GM12865 (cell line): ENCODE data around the gene PPP2R2B.

Experiments used
- DNase-seq: peaks from one replicate; pipeline ENCODE4 v3.0.0; 2010; ENCODE audit warnings: low read depth
- H3K4me3 ChIP-seq: 2 replicates; pipeline ENCODE4 v1.5.1; 2011; ENCODE audit warnings: mild to moderate bottlenecking, low read depth, low read length, control low read depth
- CTCF ChIP-seq: IDR thresholded peaks from 2 replicates; pipeline ENCODE4 v1.5.1; 2011; ENCODE audit warnings: low read length, control low read depth, low read depth, inconsistent platforms; ENCODE audit not compliant: insufficient read depth; ENCODE audit errors: missing control alignments

The PPP2R2B gene

GRCh38 chr5:146894753-146895521 lies 16.4 kb upstream of the PPP2R2B start:
- TF ChIP-seq CTCF = no peak
- no peak for DNase-seq
- no peak overlapping the region for H3K4me3 ChIP-seq

- H3K4me3 ChIP-seq = no peak overlapping the region
- DNase-seq = no peak
- TF ChIP-seq CTCF = no peak
These were observed 15.4 kb upstream of the PPP2R2B start for GRCh38 chr5:146893991-146894390.

GRCh38 chr5:146892231-146892630 lies 13.7 kb upstream of the PPP2R2B start:
- no peak for DNase-seq
- no peak overlapping the region for H3K4me3 ChIP-seq
- TF ChIP-seq CTCF = no peak

GRCh38 chr5:146891511-146891910 lies 13.0 kb upstream of the PPP2R2B start:
- TF ChIP-seq CTCF = no peak
- H3K4me3 ChIP-seq = no peak overlapping the region
- no peak for DNase-seq

- TF ChIP-seq CTCF = no peak
- H3K4me3 ChIP-seq = no peak overlapping the region
- DNase-seq = no peak
These were observed 12.3 kb upstream of the PPP2R2B start for GRCh38 chr5:146890731-146891440.

- no peak for TF ChIP-seq CTCF
- no peak overlapping the region for H3K4me3 ChIP-seq
- no peak for DNase-seq
These were observed 11.5 kb upstream of the PPP2R2B start for GRCh38 chr5:146890066-146890465.
